Fibroblast of the aortic adventitia (primary cell): ENCODE data around the gene CFAP58. TPM values are rescaled to one million over a fixed set of nuclear protein-coding genes. Genes with fewer than 3 reads are reported as not detected.
A peak's percentile ranks its signal among the peaks of the same experiment; 100 is the strongest.

Experiments
- DNase-seq: peaks from one replicate; pipeline ENCODE4 v3.0.0-alpha.2; 2010; ENCODE audit warnings: low read depth
- H3K4me3 ChIP-seq: 2 replicates; pipeline ENCODE4 v1.5.1; 2011; ENCODE audit warnings: low read depth, mild to moderate bottlenecking, control low read depth, low read length, moderate library complexity
- CTCF ChIP-seq: IDR thresholded peaks from 2 replicates; pipeline ENCODE4 v1.5.1; 2011; ENCODE audit warnings: mild to moderate bottlenecking, low read length, control low read depth, inconsistent platforms; ENCODE audit not compliant: insufficient read depth
- total RNA-seq: library from RNA; depleted of rRNA; stranded (reverse); fragments of >200 nt; gene quantifications from 2 replicates; pipeline ENCODE4 v1.2.3, GENCODE V29; 2012; ENCODE audit warnings: low replicate concordance

The CFAP58 gene
- total RNA-seq, 1 donor: 0.36 TPM

- H3K4me3 ChIP-seq: no peak overlapping the region
- DNase-seq: no peak
- no peak for TF ChIP-seq CTCF
Observed at GRCh38 chr10:104488439-104488832, 134.8 kb downstream of the CFAP58 start.

- peak; percentile 7 for DNase-seq
- no peak overlapping the region for H3K4me3 ChIP-seq
- no peak for TF ChIP-seq CTCF
Observed at GRCh38 chr10:104492329-104492940, 138.8 kb downstream of the CFAP58 start.

DNA sequence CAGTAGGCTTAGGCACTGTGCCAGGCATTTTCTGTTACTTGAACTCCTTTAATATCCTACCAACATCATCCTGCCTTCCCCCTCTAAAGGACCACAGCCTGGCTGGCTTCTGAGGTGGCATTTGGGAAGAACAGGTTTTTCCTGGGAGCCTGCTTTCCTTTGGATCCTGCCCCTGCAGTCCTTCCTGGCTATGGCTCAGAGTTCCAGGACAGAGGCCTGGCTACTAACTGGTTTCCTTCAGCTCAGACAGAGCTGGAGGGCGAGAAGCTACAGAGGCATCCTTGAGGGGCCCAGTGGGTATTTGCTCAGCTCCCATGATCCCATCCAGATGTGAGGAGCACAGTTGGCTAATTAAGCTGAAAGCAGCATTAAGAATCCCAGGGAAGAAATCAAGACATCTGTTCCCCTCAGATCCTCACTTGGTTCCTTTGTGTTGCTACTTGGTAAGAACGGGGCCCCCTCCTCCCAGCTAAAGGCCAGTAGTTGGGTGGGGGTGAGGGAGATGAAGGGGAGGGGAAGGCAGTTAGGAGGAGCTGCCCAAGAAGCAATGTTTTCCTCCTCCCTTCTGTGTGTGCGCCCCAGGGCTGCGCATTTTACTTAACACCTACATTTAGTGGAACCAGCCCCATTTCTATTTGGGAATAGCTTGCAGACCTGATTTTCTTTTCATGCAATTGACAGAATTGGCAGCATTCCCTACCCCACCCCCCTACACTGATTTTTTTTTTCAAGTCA lies 144.9 kb downstream of the CFAP58 start:
- no peak overlapping the region for H3K4me3 ChIP-seq
- no peak for DNase-seq

DNA sequence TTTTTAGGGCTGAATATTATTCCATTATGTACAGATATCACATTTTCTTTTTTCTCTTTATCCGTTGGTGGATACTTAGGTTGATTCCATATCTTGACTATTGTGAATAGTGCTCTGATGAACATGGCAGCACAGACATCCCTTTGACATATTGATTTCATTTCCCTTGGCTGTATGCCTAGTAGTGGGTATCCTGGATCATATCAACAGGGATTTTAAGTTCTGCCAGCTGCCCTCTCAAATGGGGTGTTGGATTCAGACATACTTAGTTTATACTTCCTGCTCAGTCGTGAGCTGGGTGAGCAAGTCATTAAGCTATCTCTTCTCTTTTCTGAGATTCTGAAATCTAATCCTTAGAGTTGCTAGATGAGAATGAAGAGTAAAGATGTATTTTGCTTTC lies 147.8 kb downstream of the CFAP58 start:
- DNase-seq: no peak
- no peak for TF ChIP-seq CTCF
- H3K4me3 ChIP-seq: no peak overlapping the region

More for the DNA sequence above, 144.9 kb downstream of the CFAP58 start:
- TF ChIP-seq CTCF: no peak

DNA sequence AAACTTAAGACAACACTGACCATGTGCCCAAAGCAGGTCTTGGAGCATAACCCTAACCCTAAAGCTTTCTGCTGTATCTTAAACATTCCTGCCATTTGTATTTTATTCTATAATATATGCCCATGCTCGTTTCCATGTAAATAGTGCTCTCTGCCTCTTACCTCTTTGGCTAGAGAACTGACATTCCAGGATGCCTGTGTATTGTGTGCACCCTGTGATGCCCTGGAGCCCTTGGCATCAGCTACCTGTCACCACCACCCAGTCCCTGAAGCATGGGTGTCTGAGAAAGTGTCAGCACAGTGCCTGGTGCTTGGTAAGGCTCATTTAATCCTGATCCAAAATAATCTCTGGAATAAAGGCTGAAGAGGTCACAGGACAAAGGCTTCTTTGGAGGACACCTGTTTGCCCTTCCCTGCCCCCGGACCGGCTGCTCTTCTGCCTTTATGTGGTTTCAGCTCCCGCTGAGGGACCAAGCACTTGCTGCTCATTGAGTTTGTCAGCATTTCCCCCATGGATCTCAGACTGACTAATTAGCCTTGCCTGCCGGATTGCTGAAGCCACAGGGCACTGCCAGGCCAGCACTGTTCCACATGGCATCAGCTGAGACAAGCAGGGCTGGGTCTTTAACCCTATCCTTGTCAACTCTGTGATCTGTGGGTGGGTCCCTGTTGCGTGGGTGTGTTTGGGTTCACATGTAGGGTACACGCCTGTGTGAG lies 148.4 kb downstream of the CFAP58 start:
- no peak for DNase-seq
- TF ChIP-seq CTCF: no peak
- no peak overlapping the region for H3K4me3 ChIP-seq

- DNase-seq: no peak
- TF ChIP-seq CTCF: no peak
- no peak overlapping the region for H3K4me3 ChIP-seq
Observed at GRCh38 chr10:104502907-104503306, 149.3 kb downstream of the CFAP58 start.

Other genes starting within 250 kb of the CFAP58 start
- gene SFR1, start 231.7 kb upstream of the CFAP58 start, total RNA-seq: 11.0 and 39.9 TPM in 2 replicates
- gene CFAP43, start 121.5 kb upstream of the CFAP58 start, total RNA-seq: 0.36 and 0.41 TPM in 2 replicates
- gene GSTO1, start 98.9 kb upstream of the CFAP58 start, total RNA-seq: 175 and 260 TPM in 2 replicates
- 3.4 and 8.9 TPM in 2 replicates for gene GSTO2, start 84.6 kb upstream of the CFAP58 start, total RNA-seq
- gene ITPRIP, start 15.4 kb upstream of the CFAP58 start, total RNA-seq: 6.2 and 15.7 TPM in 2 replicates